ENCODE measurements around the gene PSMA7.

The PSMA7 gene

GRCh38 chr20:62186887-62187866, 44.0 kb upstream of the PSMA7 start:
- H3K9me3 ChIP-seq (ENCODE audit: severe bottlenecking) = no peaks in the 10 kb centered on the region
- no peak overlapping the region for H3K4me3 ChIP-seq (ENCODE audit: severe bottlenecking)
- no peaks in the 10 kb centered on the region for H3K27me3 ChIP-seq (ENCODE audit: insufficient read depth, poor library complexity, severe bottlenecking)
- peaks cover 13% of the 10 kb centered on the region for H3K4me1 ChIP-seq (ENCODE audit: insufficient read depth, poor library complexity, severe bottlenecking)
- TF ChIP-seq, protein P1, sequence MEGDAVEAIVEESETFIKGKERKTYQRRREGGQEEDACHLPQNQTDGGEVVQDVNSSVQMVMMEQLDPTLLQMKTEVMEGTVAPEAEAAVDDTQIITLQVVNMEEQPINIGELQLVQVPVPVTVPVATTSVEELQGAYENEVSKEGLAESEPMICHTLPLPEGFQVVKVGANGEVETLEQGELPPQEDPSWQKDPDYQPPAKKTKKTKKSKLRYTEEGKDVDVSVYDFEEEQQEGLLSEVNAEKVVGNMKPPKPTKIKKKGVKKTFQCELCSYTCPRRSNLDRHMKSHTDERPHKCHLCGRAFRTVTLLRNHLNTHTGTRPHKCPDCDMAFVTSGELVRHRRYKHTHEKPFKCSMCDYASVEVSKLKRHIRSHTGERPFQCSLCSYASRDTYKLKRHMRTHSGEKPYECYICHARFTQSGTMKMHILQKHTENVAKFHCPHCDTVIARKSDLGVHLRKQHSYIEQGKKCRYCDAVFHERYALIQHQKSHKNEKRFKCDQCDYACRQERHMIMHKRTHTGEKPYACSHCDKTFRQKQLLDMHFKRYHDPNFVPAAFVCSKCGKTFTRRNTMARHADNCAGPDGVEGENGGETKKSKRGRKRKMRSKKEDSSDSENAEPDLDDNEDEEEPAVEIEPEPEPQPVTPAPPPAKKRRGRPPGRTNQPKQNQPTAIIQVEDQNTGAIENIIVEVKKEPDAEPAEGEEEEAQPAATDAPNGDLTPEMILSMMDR (IDR thresholded peaks at IDR 0.05; ENCODE audit: poor library complexity, severe bottlenecking) = no peak
- no peak for ATAC-seq (ENCODE audit: low read depth)
- peaks cover 22% of the 10 kb centered on the region for H3K36me3 ChIP-seq (ENCODE audit: low read depth)
- DNase-seq (ENCODE audit: low spot score) = peak; percentile 58
- H3K27ac ChIP-seq (ENCODE audit: poor library complexity, severe bottlenecking) = peak overlapping the region; percentile 33

GRCh38 chr20:62186096-62186426, 42.9 kb upstream of the PSMA7 start:
- TF ChIP-seq, protein P1 (IDR thresholded peaks at IDR 0.05; ENCODE audit: poor library complexity, severe bottlenecking) = no peak
- Histone ChIP-seq H3K4me3 (ENCODE audit: severe bottlenecking) (no peak overlapping the region), H3K27me3 (ENCODE audit: insufficient read depth, poor library complexity, severe bottlenecking) (no peaks in the 10 kb centered on the region), H3K9me3 (ENCODE audit: severe bottlenecking) (no peaks in the 10 kb centered on the region), H3K36me3 (ENCODE audit: low read depth) (peaks cover 28% of the 10 kb centered on the region), H3K27ac (ENCODE audit: poor library complexity, severe bottlenecking) (no peak overlapping the region), H3K4me1 (ENCODE audit: insufficient read depth, poor library complexity, severe bottlenecking) (peaks cover 18% of the 10 kb centered on the region)
- DNase-seq (ENCODE audit: low spot score) = no peak
- ATAC-seq (ENCODE audit: low read depth) = no peak

GRCh38 chr20:62183426-62184142, 40.4 kb upstream of the PSMA7 start:
- Histone ChIP-seq H3K4me1 (ENCODE audit: insufficient read depth, poor library complexity, severe bottlenecking) (peaks cover 18% of the 10 kb centered on the region), H3K4me3 (ENCODE audit: severe bottlenecking) (peak overlapping the region; percentile 88), H3K27me3 (ENCODE audit: insufficient read depth, poor library complexity, severe bottlenecking) (no peaks in the 10 kb centered on the region), H3K9me3 (ENCODE audit: severe bottlenecking) (no peaks in the 10 kb centered on the region), H3K27ac (ENCODE audit: poor library complexity, severe bottlenecking) (peak overlapping the region; percentile 63), H3K36me3 (ENCODE audit: low read depth) (peaks cover 28% of the 10 kb centered on the region)
- no peak for ATAC-seq (ENCODE audit: low read depth)
- peak; percentile 51 for DNase-seq (ENCODE audit: low spot score)
- TF ChIP-seq, protein P1 (IDR thresholded peaks at IDR 0.05; ENCODE audit: poor library complexity, severe bottlenecking) = no peak

DNA sequence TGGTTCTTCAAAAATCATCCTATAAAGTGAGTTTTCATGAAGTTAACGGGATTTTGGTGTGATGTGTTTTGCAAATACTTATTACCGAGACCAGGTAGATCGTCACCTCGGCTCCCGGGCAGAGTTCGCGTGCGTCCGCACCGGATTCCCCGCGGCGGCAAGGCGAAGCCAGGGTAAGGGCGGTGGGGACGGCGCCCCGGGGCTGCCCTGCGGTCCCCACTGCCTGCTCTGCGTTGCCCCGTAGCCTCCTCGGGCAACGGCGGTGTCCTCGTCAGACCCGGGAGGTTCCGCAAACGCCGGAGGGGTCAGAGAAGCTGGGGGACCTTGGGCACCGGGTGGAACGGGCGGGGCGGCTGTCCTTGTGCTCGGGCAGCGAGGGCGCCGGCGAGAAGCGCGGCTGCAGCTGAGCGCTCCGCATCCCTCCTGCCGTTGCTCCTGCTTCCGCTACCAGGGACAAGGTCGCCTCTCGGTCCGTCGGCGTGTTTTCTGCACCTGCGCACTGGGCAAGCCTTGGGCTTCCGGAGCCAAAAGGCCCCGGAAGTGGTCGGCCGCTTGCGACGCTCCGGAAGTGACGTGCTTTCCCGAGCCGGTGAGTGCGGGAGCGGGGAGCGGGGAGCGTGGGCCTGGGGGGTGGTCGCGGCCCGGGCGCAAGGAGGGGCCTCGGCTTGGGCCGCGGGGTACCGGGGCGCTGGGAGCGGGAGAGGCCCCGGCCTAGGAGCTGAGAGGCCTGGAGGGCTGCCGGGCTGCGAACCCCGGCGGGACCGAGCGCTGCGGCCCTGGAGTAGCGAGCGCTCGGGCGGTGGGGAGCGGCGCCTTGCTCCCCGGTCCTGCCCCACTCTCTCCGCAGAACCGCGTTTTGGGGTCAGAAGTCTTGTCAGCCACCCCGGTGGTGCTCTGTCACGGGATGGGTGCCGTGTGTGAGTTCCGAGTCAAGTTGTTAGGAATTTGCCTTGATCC, 39.6 kb upstream of the PSMA7 start, which contains the start of gene MTG2:
MTG2 (plus strand) TSS at position 560 of the 957 bp plus-strand sequence. CDS start 10,393 bp downstream, outside the sequence.
- peaks cover 17% of the 10 kb centered on the region for H3K4me1 ChIP-seq (ENCODE audit: insufficient read depth, poor library complexity, severe bottlenecking)
- TF ChIP-seq, protein P1 (IDR thresholded peaks at IDR 0.05; ENCODE audit: poor library complexity, severe bottlenecking) = no peak
- H3K27me3 ChIP-seq (ENCODE audit: insufficient read depth, poor library complexity, severe bottlenecking) = no peaks in the 10 kb centered on the region
- peak within 1 kb of the TSS; percentile 88 for H3K4me3 ChIP-seq (ENCODE audit: severe bottlenecking)
- H3K9me3 ChIP-seq (ENCODE audit: severe bottlenecking) = no peaks in the 10 kb centered on the region
- peaks cover 27% of the 10 kb centered on the region for H3K36me3 ChIP-seq (ENCODE audit: low read depth)
- peak within 1 kb of the TSS; percentile 63 for H3K27ac ChIP-seq (ENCODE audit: poor library complexity, severe bottlenecking)
- ATAC-seq (ENCODE audit: low read depth) (peak; percentile 94), DNase-seq (ENCODE audit: low spot score) (peak; percentile 100)

Measured in RWPE2 (cell line).